ENCODE data around the gene NDUFA11. TPM values are rescaled to one million over a fixed set of nuclear protein-coding genes. Genes with fewer than 3 reads are reported as not detected.

Gene NDUFA11
- total and polyA plus RNA-seq, 7 donors = 242 to 450 (median 395) TPM

DNA sequence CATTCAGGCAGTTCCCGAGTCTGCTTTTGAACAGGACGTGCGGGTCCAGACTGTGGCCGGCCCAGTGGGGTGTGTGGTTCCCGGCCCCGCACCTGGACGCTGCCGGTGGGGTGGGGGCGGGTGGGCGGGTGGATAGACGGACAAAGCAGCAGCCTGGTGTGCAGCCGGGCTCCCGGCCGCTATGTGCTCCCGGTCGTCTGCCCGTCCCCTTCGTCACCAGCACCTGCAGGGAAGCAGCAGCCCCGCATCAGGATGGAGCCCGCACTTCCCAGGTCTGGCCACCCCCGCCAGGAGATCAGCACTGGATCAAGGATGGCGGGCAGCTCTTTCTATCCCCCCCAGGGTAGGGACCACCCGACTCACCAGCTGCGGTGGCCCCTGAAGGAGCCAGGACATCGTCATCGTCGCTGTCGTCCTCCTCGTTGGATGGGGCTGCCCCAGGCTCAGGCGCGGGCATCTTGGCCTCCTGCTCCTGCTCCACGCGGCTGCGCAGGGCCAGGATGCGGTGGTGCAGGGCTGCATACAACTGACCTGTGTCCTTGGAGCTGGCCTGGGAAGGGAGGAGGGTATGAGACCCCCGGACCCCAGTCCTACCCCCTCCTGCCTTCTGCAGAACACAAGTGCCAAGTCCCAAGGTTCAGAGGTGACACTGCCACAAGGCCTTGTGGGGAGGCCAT, 14.0 kb upstream of the NDUFA11 start:
- no peak for DNase-seq
- H3K4me1 ChIP-seq = peaks cover 3 to 23% (median 20%) of the 10 kb centered on the region in 4 donors
- no peaks in the 10 kb centered on the region for H3K27me3 ChIP-seq
- no peak for TF ChIP-seq POLR2AphosphoS5 (IDR thresholded peaks at IDR 0.05)
- no peak for TF ChIP-seq EP300 (IDR thresholded peaks at IDR 0.05)
- no peak for TF ChIP-seq POLR2A (IDR thresholded peaks at IDR 0.05)
- TF ChIP-seq, protein P1, sequence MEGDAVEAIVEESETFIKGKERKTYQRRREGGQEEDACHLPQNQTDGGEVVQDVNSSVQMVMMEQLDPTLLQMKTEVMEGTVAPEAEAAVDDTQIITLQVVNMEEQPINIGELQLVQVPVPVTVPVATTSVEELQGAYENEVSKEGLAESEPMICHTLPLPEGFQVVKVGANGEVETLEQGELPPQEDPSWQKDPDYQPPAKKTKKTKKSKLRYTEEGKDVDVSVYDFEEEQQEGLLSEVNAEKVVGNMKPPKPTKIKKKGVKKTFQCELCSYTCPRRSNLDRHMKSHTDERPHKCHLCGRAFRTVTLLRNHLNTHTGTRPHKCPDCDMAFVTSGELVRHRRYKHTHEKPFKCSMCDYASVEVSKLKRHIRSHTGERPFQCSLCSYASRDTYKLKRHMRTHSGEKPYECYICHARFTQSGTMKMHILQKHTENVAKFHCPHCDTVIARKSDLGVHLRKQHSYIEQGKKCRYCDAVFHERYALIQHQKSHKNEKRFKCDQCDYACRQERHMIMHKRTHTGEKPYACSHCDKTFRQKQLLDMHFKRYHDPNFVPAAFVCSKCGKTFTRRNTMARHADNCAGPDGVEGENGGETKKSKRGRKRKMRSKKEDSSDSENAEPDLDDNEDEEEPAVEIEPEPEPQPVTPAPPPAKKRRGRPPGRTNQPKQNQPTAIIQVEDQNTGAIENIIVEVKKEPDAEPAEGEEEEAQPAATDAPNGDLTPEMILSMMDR (IDR thresholded peaks at IDR 0.05) = no peak
- H3K36me3 ChIP-seq = peaks cover 40 to 80% (median 58%) of the 10 kb centered on the region in 4 donors
- intact Hi-C loops (cut with DNase I) = no loop called here
- no peak overlapping the region for H3K4me3 ChIP-seq
- no peak overlapping the region for H3K27ac ChIP-seq
- H3K9me3 ChIP-seq = no peaks in the 10 kb centered on the region
- 94 to 95% methylated on average over 36 of the region's 36 CpGs for WGBS, 2 donors

DNA sequence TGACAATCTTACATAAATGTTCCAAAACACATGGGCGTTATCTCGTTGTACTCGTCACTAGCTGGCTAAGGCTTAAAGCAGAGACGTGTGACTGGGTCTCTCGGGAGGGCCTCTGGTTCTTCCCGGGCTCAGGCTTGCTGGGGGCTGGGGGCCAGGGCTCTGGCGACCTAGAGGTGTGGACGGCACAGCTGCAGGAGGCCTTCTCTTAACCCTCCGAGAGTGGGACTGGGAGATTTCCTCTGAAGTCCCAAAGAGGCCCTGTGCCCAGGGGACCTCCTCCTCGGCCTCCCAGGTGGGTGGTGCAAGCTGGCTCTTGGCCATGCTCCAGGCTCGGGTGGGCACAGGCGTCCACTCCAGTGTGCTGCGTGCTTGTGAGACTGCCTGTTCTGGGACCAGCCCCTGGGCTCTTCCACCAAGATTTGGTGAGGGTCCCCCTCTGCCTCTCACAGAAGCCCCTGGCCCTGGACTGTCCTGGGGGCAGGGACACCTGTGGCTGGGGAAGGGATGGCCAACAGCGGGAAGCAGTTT, 12.7 kb upstream of the NDUFA11 start:
- peak overlapping the region in 1 of 4 donors; percentile 78 for H3K27ac ChIP-seq
- H3K9me3 ChIP-seq = no peaks in the 10 kb centered on the region
- H3K27me3 ChIP-seq = no peaks in the 10 kb centered on the region
- TF ChIP-seq, protein P1 (IDR thresholded peaks at IDR 0.05) = no peak
- TF ChIP-seq POLR2AphosphoS5 (IDR thresholded peaks at IDR 0.05) = no peak
- no peak for TF ChIP-seq POLR2A (IDR thresholded peaks at IDR 0.05)
- no peak for TF ChIP-seq EP300 (IDR thresholded peaks at IDR 0.05)
- no peak overlapping the region for H3K4me3 ChIP-seq
- H3K4me1 ChIP-seq = peaks cover 0 to 21% (median 20%) of the 10 kb centered on the region in 4 donors
- intact Hi-C loops (cut with DNase I) = no loop called here
- 74 to 83% methylated on average over 14 of the region's 14 CpGs for WGBS, 2 donors
- no peak for DNase-seq
- H3K36me3 ChIP-seq = peaks cover 35 to 67% (median 50%) of the 10 kb centered on the region in 4 donors

DNA sequence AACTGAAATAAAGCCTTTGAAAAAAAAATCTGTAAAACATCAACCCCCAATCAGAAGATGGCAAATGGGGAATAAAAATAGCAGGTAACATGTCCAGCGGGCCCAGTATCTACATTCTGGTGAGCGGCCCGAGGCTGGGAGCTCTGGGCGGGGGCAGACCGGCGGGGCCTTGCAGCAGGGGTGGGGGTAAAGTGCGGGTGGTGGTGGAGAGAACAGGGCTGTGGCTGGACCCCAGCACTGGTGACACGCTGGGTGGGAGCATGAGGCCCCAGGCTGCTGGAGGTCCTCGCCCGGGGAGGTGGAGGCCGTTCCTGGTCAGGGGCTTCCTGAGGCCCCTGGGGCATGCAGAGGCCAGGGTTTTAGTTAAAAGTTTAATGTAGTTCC, 12.2 kb upstream of the NDUFA11 start:
- Histone ChIP-seq H3K9me3 (no peaks in the 10 kb centered on the region), H3K27me3 (no peaks in the 10 kb centered on the region), H3K27ac (peak overlapping the region in 3 of 4 donors; percentile 43 to 78 (median 65)), H3K36me3 (peaks cover 30 to 62% (median 48%) of the 10 kb centered on the region in 4 donors), H3K4me3 (no peak overlapping the region), H3K4me1 (peaks cover 0 to 21% (median 18%) of the 10 kb centered on the region in 4 donors)
- 64 to 79% methylated on average over 11 of the region's 11 CpGs for WGBS, 2 donors
- intact Hi-C loops (cut with DNase I) = no loop called here
- no peak for TF ChIP-seq POLR2A (IDR thresholded peaks at IDR 0.05)
- no peak for TF ChIP-seq EP300 (IDR thresholded peaks at IDR 0.05)
- TF ChIP-seq POLR2AphosphoS5 (IDR thresholded peaks at IDR 0.05) = no peak
- TF ChIP-seq, protein P1 (IDR thresholded peaks at IDR 0.05) = no peak
- no peak for DNase-seq

DNA sequence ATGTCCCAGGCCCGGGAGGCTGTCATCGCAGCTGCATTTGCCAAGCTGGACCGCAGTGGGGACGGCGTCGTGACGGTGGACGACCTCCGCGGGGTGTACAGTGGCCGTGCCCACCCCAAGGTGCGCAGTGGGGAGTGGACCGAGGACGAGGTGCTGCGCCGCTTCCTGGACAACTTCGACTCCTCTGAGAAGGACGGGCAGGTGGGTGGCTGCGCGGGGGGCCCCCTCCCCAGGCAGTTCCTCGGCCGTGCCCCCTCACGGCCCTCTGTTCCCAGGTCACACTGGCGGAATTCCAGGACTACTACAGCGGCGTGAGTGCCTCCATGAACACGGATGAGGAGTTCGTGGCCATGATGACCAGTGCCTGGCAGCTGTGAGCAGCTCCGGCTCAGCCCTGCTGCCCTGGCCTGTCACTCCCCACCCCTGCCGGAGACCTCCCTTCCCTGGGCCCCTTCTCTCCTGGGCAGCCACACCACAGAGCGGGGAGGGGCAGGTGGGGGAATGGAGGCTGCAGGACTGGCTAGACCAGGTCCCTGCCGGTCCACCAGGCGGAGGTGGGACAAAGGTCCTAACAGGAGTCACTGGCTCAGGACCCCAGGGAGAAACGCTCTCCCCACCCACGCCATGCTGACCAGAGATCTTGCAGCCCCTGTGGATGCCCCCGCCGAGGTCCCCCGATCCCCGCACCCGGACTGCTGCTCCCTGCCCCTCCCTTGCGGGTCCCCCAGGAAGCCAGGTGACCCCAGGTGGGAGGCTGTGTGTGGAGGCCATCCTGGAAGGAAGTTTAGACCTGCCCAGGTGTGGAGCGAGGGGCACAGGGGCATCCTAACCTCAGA, 11.6 kb upstream of the NDUFA11 start:
- H3K36me3 ChIP-seq = peaks cover 30 to 58% (median 46%) of the 10 kb centered on the region in 4 donors
- no peaks in the 10 kb centered on the region for H3K27me3 ChIP-seq
- H3K4me1 ChIP-seq = peaks cover 0 to 21% (median 18%) of the 10 kb centered on the region in 4 donors
- intact Hi-C loops (cut with DNase I) = no loop called here
- peak overlapping the region; percentile 43 to 78 (median 66) for H3K27ac ChIP-seq
- H3K9me3 ChIP-seq = no peaks in the 10 kb centered on the region
- no peak for DNase-seq
- no peak overlapping the region for H3K4me3 ChIP-seq
- TF ChIP-seq POLR2A (IDR thresholded peaks at IDR 0.05) (no peak), POLR2AphosphoS5 (IDR thresholded peaks at IDR 0.05) (no peak), EP300 (IDR thresholded peaks at IDR 0.05) (no peak)
- TF ChIP-seq, protein P1 (IDR thresholded peaks at IDR 0.05) = no peak
- WGBS, 2 donors = 25 to 74% methylated on average over 42 of the region's 42 CpGs

All from sigmoid colon (tissue), 7 donors.